Stomach (tissue), 9 donors: ENCODE results near the gene CLIC3. TPM values are rescaled to one million over a fixed set of nuclear protein-coding genes. Genes with fewer than 3 reads are reported as not detected.

Experiments used
- DNase-seq, 2 donors: peaks; one replicate each; pipeline versions ENCODE4 v3.0.0 to v3.0.0-alpha.2; 2013 to 2019
- H3K27ac ChIP-seq, 5 donors: fragments of 200-600 bp in 4 of 5; sonication (generic) in 4 of 5; one replicate each; pipeline ENCODE4 v1.5.1; 2013 to 2019; ENCODE audit warnings: mild to moderate bottlenecking in 1 of 5, moderate library complexity in 1 of 5
- H3K27me3 ChIP-seq, 3 donors: fragments of 200-600 bp; sonication (generic); one replicate each; pipeline ENCODE4 v1.5.1; 2017 to 2019; ENCODE audit warnings: mixed run types in 1 of 3
- H3K36me3 ChIP-seq, 4 donors: fragments of 200-600 bp; sonication (generic); 1 replicate in 3 of 4; 2 replicates in 1 of 4; pipeline ENCODE4 v1.5.1; 2016 to 2019
- H3K4me1 ChIP-seq, 4 donors: fragments of 200-600 bp; sonication (generic); one replicate each; pipeline ENCODE4 v1.5.1; 2016 to 2019
- H3K4me3 ChIP-seq, 4 donors: fragments of 200-600 bp; sonication (generic) in 3 of 4; one replicate each; pipeline ENCODE4 v1.5.1; 2016 to 2019; ENCODE audit warnings: mild to moderate bottlenecking in 1 of 4
- H3K9me3 ChIP-seq, 4 donors: fragments of 200-600 bp; sonication (generic); one replicate each; pipeline ENCODE4 v1.5.1; 2016 to 2019
- CTCF ChIP-seq, 7 experiments: fragments of 450-650 bp in 4 of 7; fragments of 200-600 bp in 3 of 7; sonication (generic) in 3 of 7; IDR thresholded peaks; one replicate each; pipeline ENCODE4 v1.5.1; 2016 to 2019; ENCODE audit warnings: antibody characterized with exemption in 7 of 7, control low read depth in 2 of 7, mild to moderate bottlenecking in 1 of 7
- EP300 ChIP-seq: sonication (generic); formaldehyde crosslinking; IDR thresholded peaks from one replicate; pipeline ENCODE4 v1.6.1; 2017; ENCODE audit warnings: antibody characterized with exemption
- POLR2A ChIP-seq, 4 donors: fragments of 450-650 bp; IDR thresholded peaks; one replicate each; pipeline ENCODE4 v1.6.1; 2016; ENCODE audit warnings: antibody characterized with exemption in 4 of 4, control low read depth in 2 of 4, mild to moderate bottlenecking in 1 of 4, moderate library complexity in 1 of 4
- POLR2AphosphoS5 ChIP-seq, 3 donors: sonication (generic); formaldehyde crosslinking; IDR thresholded peaks; one replicate each; pipeline ENCODE4 v1.6.1; 2016; ENCODE audit warnings: antibody characterized with exemption in 3 of 3
- WGBS, 5 donors: extraction: QIAGEN DNeasy Blood & Tissue Kit in 3 of 5; methylation state at CpG; one replicate each; pipeline versions ENCODE4 v1.1.5 to v1.1.7; 2013 to 2018; 5-methylcytosine and 5-hydroxymethylcytosine counted together
- intact Hi-C: fragments of 100-400 bp; cut with DNase I; formaldehyde crosslinking; loops from one replicate; pipeline ENCODE4 v1.15.1; 2023; ENCODE audit warnings: low total_unique reads
- polyA plus RNA-seq, 3 donors: library from polyadenylated mRNA; stranded (reverse); fragments of 200-250 nt; gene quantifications; one replicate each; pipeline ENCODE4 v1.2.3, GENCODE V29; 2013
- total RNA-seq, 5 donors: library from RNA; depleted of rRNA; stranded (reverse); fragments of >200 nt; gene quantifications; one replicate each; pipeline versions ENCODE4 v1.1.0 to v1.2.3, GENCODE V29; 2014 to 2016
- donor health status: healthy with polysubstance abuse.
- donor health status: Bipolar disorder and iron deficiency.
- donor health status: healthy.

CLIC3 gene
- total and polyA plus RNA-seq, 8 donors, result 3.3 to 70.9 (median 9.7) TPM; not detected in 4

GRCh38 chr9:136990242-136990911, 6.0 kb downstream of the CLIC3 start:
- H3K27ac ChIP-seq, result peak overlapping the region in 1 of 5 donors; percentile 92
- no peaks in the 10 kb centered on the region for H3K9me3 ChIP-seq
- H3K4me3 ChIP-seq, result no peak overlapping the region
- TF ChIP-seq CTCF (IDR thresholded peaks at IDR 0.05), result no peak
- TF ChIP-seq POLR2AphosphoS5 (IDR thresholded peaks at IDR 0.05), result no peak
- TF ChIP-seq EP300, result no peak
- no peak for TF ChIP-seq POLR2A (IDR thresholded peaks at IDR 0.05)
- H3K4me1 ChIP-seq, result peaks cover 29 to 39% (median 36%) of the 10 kb centered on the region in 4 donors
- WGBS, 5 donors, result 68 to 79% (median 76%) methylated on average over 8 to 10 of the region's 10 CpGs
- DNase-seq, result no peak
- peaks cover 3 to 42% (median 10%) of the 10 kb centered on the region in 3 donors for H3K27me3 ChIP-seq
- peaks cover 0 to 15% (median 11%) of the 10 kb centered on the region in 4 donors for H3K36me3 ChIP-seq
- intact Hi-C loops, result no loop called here

GRCh38 chr9:136988872-136989271, 7.5 kb downstream of the CLIC3 start:
- intact Hi-C loops, result no loop called here
- no peak overlapping the region for H3K4me3 ChIP-seq
- H3K27me3 ChIP-seq, result peaks cover 12 to 42% (median 25%) of the 10 kb centered on the region in 3 donors
- no peak overlapping the region for H3K27ac ChIP-seq
- peaks cover 0 to 6% (median 4%) of the 10 kb centered on the region in 4 donors for H3K36me3 ChIP-seq
- H3K4me1 ChIP-seq, result peaks cover 16 to 32% (median 28%) of the 10 kb centered on the region in 4 donors
- no peaks in the 10 kb centered on the region for H3K9me3 ChIP-seq
- DNase-seq, result no peak
- TF ChIP-seq POLR2A (IDR thresholded peaks at IDR 0.05) (no peak), EP300 (no peak), CTCF (IDR thresholded peaks at IDR 0.05) (no peak), POLR2AphosphoS5 (IDR thresholded peaks at IDR 0.05) (no peak)
- 90 to 96% (median 94%) methylated on average over 4 of the region's 4 CpGs for WGBS, 5 donors

GRCh38 chr9:136985853-136986252, 10.5 kb downstream of the CLIC3 start:
- intact Hi-C loops, result no loop called here
- no peak for DNase-seq
- Histone ChIP-seq H3K4me1 (peaks cover 4 to 15% (median 10%) of the 10 kb centered on the region in 4 donors), H3K9me3 (no peaks in the 10 kb centered on the region), H3K4me3 (no peak overlapping the region), H3K36me3 (no peaks in the 10 kb centered on the region), H3K27ac (no peak overlapping the region), H3K27me3 (peaks cover 12 to 69% (median 28%) of the 10 kb centered on the region in 3 donors)
- 26 to 33% (median 30%) methylated on average over 2 to 33 of the region's 33 CpGs for WGBS, 5 donors
- TF ChIP-seq POLR2AphosphoS5 (IDR thresholded peaks at IDR 0.05), result no peak
- TF ChIP-seq CTCF (IDR thresholded peaks at IDR 0.05), result no peak
- no peak for TF ChIP-seq POLR2A (IDR thresholded peaks at IDR 0.05)
- TF ChIP-seq EP300, result no peak

- no peak for DNase-seq
- Histone ChIP-seq H3K36me3 (no peaks in the 10 kb centered on the region), H3K4me1 (peaks cover 4 to 15% (median 10%) of the 10 kb centered on the region in 4 donors), H3K27me3 (peaks cover 12 to 69% (median 28%) of the 10 kb centered on the region in 3 donors), H3K9me3 (no peaks in the 10 kb centered on the region), H3K4me3 (no peak overlapping the region), H3K27ac (no peak overlapping the region)
- 12 to 14% (median 13%) methylated on average over 22 to 48 of the region's 48 CpGs; no CpG with 5 or more reads in 1 of the 5 donors for WGBS, 5 donors
- TF ChIP-seq POLR2A (IDR thresholded peaks at IDR 0.05), result no peak
- TF ChIP-seq POLR2AphosphoS5 (IDR thresholded peaks at IDR 0.05), result no peak
- TF ChIP-seq EP300, result no peak
- TF ChIP-seq CTCF (IDR thresholded peaks at IDR 0.05), result no peak
- intact Hi-C loops, result no loop called here
Observed at GRCh38 chr9:136985027-136985602, 11.3 kb downstream of the CLIC3 start.
